Measurements from ENCODE around the gene JDP2. TPM values are rescaled to one million over a fixed set of nuclear protein-coding genes. Genes with fewer than 3 reads are reported as not detected.
"Not testable (repeated sequence)": the region's sequence is repeated elsewhere in the genome, so short reads cannot be mapped to it uniquely, and the experiment has no call there.

The JDP2 gene
- polyA plus RNA-seq, 12 donors, result 35.1 to 60.5 (median 47.5) TPM; not detected in 1

DNA sequence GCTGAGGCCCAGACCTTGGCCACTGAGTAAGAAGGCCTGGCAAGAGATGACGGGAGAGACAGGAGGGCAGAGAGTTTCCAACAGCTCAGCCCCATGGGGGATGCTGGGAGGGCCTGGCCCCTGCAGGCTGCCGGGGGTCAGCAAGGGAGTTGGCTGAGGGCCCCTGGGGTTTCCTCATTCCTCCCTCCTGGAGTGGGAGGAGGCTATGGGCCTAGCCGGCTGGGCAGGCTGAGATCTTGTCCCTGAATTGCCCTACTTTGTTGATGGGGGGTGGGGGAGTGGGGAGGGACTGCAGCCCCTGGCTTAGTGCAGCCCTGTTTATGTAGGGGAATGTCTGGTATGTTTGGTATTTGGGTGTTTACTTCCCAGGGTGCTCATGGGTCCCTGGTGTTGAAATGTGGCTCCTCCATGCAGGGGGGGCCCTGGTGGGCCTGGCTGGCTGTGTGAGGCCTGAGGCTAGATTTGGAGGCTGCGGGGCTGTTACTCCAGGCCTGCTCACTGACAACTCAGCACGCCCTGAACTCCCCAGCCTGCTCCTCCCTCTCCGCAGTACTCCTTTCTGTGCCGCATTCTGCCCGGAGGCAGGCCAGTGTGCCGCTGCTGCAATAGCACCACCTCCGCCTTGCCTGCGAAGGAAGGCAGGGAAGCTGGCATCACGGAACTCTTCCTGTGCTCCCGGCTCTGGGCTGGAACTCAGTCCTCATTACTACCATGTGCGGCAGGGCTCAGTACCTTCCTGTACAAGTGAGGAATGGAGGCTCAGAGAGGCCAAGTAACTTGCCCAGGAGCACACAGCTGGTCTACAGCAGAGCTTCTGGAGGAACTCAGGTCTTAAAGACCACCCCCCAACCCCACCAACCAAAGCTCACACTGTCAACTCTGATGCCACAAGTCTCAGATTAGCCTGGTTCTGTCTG, 25.3 kb downstream of the JDP2 start:
- DNase-seq, result no peak

DNA sequence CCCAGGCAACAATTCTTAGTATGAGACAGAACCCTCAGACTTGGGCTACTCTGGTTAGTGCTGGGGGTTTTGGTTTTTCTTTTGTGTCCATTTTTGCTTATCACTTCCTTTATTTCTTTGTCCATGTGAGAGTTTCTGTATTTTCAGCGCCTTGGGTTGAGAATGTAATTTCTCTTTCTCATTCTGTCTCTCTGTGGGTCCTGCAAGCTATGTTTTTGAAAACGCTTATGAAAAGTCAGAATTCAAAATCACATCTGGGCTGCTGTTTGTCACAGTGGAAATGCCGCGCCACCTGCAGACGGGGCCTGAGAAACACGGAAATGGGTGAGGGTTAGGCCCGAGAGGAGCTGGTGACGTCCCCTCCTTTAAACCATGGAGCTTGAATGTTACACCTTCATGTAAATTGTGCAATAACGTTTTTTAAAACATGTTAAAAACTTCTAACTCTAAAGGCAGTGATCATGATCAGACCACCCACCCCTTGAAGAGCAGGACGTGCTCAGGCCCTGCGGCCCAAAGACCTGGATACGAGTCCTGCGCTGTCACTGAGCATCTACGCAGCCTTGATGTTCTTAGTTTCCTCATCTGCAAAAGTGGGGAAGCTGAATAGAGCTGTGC, 26.1 kb downstream of the JDP2 start:
- DNase-seq, result no peak

DNA sequence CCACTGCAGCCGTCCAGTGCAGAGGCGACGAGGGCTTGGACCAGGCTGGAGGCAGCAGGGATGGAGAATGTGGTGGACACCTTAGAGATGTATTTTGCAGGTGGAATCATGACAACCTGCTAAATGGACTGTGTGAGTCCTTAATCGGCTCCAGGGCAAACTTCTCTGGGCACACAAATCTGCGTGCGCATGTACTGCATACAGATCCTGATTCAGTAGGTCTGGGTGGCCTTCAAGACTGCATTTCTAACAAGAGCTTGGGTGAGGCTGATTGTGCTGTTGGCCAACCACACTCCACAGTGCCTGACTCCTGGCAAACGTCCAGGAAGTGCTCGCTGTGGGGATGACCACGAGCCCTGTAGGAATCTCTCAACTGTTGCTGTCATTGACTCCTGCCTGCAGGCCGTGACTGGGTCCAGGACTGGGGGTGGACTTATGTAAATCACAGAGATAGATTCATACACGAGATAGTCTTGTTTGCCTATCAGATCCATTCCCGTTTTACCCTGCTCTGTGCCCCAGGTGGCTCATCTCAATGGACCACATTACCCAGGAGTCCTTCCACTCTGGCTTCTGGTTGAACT, 27.2 kb downstream of the JDP2 start:
- DNase-seq, result no peak

GRCh38 chr14:75456069-75456996, 28.5 kb downstream of the JDP2 start:
- no peak for DNase-seq

DNA sequence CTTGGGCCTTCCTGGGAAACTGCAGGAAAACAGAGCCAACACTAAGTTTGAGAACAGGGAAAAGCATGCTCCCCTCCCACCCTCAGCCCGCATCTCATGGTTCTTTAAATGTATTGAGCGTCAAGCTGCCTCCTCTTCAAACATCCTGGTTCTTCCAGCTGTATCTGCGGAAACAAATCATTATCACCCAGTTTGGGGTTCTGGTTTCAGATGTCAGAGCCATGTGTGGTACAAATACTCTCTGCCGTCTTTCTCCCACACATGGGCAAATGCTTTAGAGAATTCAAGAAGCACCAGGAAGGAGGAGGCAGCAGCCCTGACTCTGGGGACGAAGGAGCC, 29.1 kb downstream of the JDP2 start:
- no peak for DNase-seq

- no peak for DNase-seq
Measured at GRCh38 chr14:75457648-75458165, 29.9 kb downstream of the JDP2 start.

DNA sequence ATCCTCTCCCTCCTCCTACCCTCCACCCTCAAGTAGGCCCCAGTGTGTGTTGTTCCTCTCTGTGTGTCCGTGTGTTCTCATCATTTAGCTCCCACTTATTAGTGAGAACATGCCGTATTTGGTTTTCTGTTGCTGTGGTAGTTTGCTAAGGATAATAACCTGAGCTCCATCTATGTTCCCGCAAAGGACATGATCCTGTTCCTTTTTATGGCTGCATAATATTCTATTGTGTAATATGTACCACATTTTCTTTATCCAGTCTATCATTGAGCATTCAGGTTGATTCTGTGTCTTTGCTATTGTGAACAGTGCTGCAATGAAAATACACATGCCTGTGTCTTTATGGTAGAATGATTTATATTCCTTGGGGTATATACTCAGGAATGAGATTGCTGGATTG, 30.5 kb downstream of the JDP2 start:
- DNase-seq, result no peak

DNA sequence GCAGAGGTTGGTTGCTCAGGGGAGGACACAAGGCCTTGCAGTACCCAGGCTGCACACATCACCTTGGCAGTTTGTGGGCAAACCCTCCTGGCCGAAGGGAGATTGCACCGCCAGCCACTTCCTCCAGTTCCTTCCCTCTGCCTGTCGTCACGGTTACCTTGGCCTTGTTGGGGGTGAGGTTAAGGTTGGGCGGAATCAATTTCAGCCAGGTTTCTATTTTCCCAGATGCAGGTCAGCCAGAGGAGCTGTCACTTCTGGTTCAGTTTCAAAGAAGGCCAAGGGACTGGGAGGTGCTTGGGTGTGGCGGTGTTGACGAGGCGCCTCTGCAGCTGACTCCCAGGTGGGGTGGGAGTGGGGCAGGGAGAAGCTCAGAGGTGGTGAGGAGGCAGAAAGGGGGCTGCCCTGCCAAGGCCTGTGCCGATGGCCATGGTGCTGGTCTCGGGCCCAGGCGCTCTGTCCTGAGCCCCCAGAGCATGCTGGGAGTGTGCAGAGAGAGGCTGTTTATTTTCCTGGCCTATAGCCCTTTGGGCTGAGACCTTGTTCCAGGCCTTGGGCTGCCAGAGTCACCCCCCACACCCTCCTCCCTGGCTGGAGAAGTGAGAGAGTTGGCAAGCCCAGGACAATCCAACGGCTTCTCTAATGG, 31.4 kb downstream of the JDP2 start:
- no peak for DNase-seq

DNA sequence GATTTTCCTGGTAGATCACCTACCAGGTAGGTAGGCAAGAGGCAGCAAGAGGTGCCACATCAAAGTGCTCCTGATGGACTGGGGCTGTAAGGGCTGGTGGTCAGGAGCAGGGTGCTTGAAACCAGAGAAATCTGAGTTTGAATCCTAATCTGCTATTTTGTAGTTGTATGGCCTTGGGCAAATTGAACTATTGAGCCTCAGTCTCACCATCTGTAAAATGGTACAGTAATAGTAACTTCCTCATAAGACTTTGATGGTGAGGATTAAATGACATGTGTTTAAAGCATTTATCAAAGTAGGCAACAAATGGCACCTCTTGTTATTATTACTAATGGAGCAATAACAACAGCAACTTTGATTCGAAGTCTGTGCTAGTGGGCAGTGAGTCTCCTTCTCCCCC, 32.0 kb downstream of the JDP2 start:
- DNase-seq, result no peak

GRCh38 chr14:75460394-75460793, 32.6 kb downstream of the JDP2 start:
- no peak for DNase-seq

GRCh38 chr14:75461303-75461702, 33.5 kb downstream of the JDP2 start:
- DNase-seq, result no peak

- DNase-seq, result no peak
Measured at GRCh38 chr14:75461755-75462349, 34.0 kb downstream of the JDP2 start.

DNA sequence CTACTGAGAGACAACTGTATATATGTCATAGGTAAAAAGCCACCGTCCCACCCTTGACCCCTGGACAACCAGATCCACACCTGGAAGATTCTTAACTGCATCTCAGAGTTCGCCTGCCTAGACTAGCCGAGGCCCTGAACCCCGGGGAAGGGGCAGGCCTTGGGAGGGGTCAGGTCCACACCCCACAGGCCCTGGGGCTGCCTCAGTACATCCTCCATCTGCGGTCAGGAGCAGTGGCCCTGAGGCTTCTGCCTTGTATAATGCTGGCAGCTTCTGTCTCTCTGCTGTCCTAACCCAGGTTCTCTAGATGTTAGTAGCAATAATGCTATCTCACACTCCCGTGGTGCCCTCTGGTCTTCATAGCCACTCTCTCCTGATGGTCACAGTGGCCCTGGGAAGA, 36.8 kb downstream of the JDP2 start:
- no peak for DNase-seq

DNA sequence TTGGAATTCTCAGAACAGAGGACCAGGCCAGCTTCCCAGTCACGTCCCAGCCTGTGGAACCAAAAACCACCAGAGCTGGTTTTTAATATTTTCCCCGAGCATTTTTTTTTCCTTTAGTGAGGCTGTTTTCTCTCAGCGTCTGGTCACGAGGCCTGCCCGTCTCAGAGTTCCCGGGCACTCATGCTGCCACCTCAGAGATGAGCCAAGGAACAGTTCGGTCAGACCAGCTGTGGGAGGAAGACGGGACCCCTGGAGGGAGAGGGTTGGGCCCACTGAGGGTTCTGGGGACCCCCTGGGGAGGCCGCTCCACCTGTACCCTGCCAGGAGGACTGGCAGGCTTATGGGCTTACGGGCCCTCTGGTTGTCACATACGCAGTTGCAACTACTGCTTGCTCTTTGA, 39.9 kb downstream of the JDP2 start:
- DNase-seq, result no peak

DNA sequence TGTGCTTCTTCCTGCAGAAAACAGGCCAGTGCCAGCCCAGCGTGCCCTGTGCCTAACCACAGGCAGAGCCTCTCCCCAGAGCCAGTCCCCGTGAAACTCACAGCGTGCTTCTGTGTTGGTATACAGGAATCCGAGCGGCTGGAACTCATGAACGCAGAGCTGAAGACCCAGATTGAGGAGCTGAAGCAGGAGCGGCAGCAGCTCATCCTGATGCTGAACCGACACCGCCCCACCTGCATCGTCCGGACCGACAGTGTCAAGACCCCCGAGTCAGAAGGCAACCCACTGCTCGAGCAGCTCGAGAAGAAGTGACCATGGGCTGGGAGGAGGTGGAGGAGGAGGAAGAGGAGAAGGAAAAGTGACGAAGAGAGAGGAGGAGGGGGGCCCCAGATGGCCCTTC, 41.3 kb downstream of the JDP2 start:
- no peak for DNase-seq

DNA sequence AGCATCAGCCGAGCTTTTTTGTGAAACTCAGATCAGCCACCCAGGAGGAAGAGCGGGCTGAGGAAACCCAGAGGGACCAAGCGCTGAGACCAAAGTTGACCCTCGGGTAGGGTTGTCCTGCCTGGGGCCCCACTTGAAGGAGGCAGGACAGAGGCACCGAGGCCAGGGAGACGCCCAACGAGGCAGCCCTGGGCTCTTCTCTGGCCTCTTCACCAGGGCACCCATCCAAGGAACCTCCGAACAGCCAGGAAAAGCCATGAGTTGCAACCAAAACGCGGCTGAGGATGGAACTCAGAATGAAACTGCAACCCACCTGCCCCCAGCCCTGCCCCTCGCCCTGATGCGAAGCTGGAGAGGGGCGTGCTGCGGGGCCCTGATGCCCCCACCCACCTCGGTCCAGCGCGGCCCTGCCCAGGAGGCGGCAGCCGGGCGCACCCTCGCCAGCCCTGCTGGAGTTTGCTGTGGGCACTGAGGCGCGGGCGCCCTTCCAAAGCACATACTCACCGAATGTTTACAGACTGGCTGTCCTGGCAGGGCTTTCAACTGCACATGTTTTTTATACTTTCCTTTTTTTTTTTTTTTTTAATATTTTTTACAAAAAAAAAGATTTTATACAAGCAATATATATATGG, 41.9 kb downstream of the JDP2 start:
- DNase-seq, result no peak

DNA sequence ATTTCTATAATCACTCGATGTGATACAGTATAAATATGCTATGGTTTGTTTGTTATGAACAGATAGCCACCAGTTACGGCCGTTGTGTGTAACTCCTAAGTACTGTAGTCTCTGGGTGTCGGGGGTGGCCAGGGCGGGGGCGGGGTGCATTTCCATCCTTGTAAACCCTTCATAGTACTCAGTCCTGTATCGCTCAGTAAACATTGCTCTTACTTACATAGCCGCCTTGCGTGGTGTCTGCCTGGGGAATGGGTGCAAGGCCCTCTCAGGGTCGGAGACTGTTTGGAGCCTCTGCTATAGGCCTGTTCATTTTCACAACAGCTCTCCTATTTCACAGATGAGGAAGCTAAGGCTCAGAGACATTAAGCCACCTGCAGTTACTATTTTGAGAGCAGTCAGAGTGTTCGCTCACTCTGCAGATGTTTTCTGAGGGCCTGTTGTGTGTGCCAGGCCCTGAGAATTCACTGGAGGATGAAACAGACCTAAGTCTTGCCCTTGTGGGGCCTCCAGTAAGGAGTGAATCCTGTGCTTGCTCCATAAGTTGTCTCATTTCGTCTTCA, 42.5 kb downstream of the JDP2 start:
- no peak for DNase-seq

GRCh38 chr14:75471059-75471458, 43.2 kb downstream of the JDP2 start:
- DNase-seq, result no peak

- not testable (repeated sequence) for DNase-seq
Measured at GRCh38 chr14:75474127-75474526, 46.3 kb downstream of the JDP2 start.

All from muscle of arm (tissue), 12 donors.